ENCODE results near the gene MYO7B. TPM values are rescaled to one million over a fixed set of nuclear protein-coding genes. Genes with fewer than 3 reads are reported as not detected.

Gene MYO7B
- total RNA-seq, 1 donor from 2014 or later: 0.78 TPM

- no peak for DNase-seq (ENCODE audit: low spot score)
- intact Hi-C loops (cut with DNase I): no loop called here
Observed at GRCh38 chr2:127639111-127639474, 103.6 kb downstream of the MYO7B start.

- intact Hi-C loops (cut with DNase I): no loop called here
- no peak for DNase-seq (ENCODE audit: low spot score)
Observed at GRCh38 chr2:127640082-127641072, 104.9 kb downstream of the MYO7B start.

- intact Hi-C loops (cut with DNase I): no loop called here
- DNase-seq (ENCODE audit: low spot score): no peak
Observed at GRCh38 chr2:127641133-127641532, 105.7 kb downstream of the MYO7B start.

GRCh38 chr2:127641846-127642507 lies 106.5 kb downstream of the MYO7B start:
- intact Hi-C loops (cut with DNase I): no loop called here
- DNase-seq (ENCODE audit: low spot score): no peak

- intact Hi-C loops (cut with DNase I): no loop called here
- no peak for DNase-seq (ENCODE audit: low spot score)
Observed at GRCh38 chr2:127642706-127643438, 107.4 kb downstream of the MYO7B start.

GRCh38 chr2:127643439-127644065 lies 108.1 kb downstream of the MYO7B start:
- intact Hi-C loops (cut with DNase I): no loop called here
- DNase-seq (ENCODE audit: low spot score): no peak

GRCh38 chr2:127644066-127645025 lies 108.9 kb downstream of the MYO7B start:
- intact Hi-C loops (cut with DNase I): loop anchor here (5.0 kb wide), 1 partner anchor 38 kb away; no protein-coding TSS in a partner anchor
- no peak for DNase-seq (ENCODE audit: low spot score)

GRCh38 chr2:127645026-127645394 lies 109.5 kb downstream of the MYO7B start:
- no peak for DNase-seq (ENCODE audit: low spot score)
- intact Hi-C loops (cut with DNase I): loop anchor here (5.0 kb wide), 1 partner anchor 37 kb away; no protein-coding TSS in a partner anchor

GRCh38 chr2:127645395-127646291 lies 110.2 kb downstream of the MYO7B start, which contains the start of gene GPR17:
TSS of gene GPR17 (plus strand) at chr2:127646153. CDS start at chr2:127650736, 4,583 bp downstream.
- no peak for DNase-seq (ENCODE audit: low spot score)
- intact Hi-C loops (cut with DNase I): loop anchor here (5.0 kb wide), 1 partner anchor 37 kb away; no protein-coding TSS in a partner anchor

- no peak for DNase-seq (ENCODE audit: low spot score)
- intact Hi-C loops (cut with DNase I): loop anchor here (5.0 kb wide), 1 partner anchor 36 kb away; no protein-coding TSS in a partner anchor
Observed at GRCh38 chr2:127646487-127647241, 111.2 kb downstream of the MYO7B start.

- intact Hi-C loops (cut with DNase I): loop anchor here (5.0 kb wide), 1 partner anchor 35 kb away; no protein-coding TSS in a partner anchor
- no peak for DNase-seq (ENCODE audit: low spot score)
Observed at GRCh38 chr2:127647242-127648190, 112.0 kb downstream of the MYO7B start.

GRCh38 chr2:127648321-127648720 lies 112.8 kb downstream of the MYO7B start:
- intact Hi-C loops (cut with DNase I): loop anchor here (5.0 kb wide), 1 partner anchor 34 kb away; no protein-coding TSS in a partner anchor
- no peak for DNase-seq (ENCODE audit: low spot score)

- no peak for DNase-seq (ENCODE audit: low spot score)
- intact Hi-C loops (cut with DNase I): loop anchor here (5.0 kb wide), 1 partner anchor 33 kb away; no protein-coding TSS in a partner anchor
Observed at GRCh38 chr2:127649100-127649611, 113.7 kb downstream of the MYO7B start.

- peak; percentile 91 for DNase-seq (ENCODE audit: low spot score)
- intact Hi-C loops (cut with DNase I): loop anchor here (5.0 kb wide), 3 partner anchors 33 to 137 kb away; partner anchors contain the start of gene IWS1
Observed at GRCh38 chr2:127649684-127650040, 114.2 kb downstream of the MYO7B start.

Data from cardiac septum (tissue), 1 donor.